CD4-positive, alpha-beta memory T cell (primary cell): ENCODE measurements around the gene CD2AP. TPM values are rescaled to one million over a fixed set of nuclear protein-coding genes. Genes with fewer than 3 reads are reported as not detected.
"Not testable (repeated sequence)": the region's sequence is repeated elsewhere in the genome, so short reads cannot be mapped to it uniquely, and the experiment has no call there.

Experiments used
- CTCF ChIA-PET: fragments of 350-600 bp; sonication (Branson Sonifier 250); formaldehyde crosslinking; loops from one replicate; lab custom pipeline; 2021; ENCODE audit warnings: inconsistent platforms; ENCODE audit not compliant: partially characterized antibody; lab: Charles Lee
- POLR2A ChIA-PET: fragments of 350-600 bp; sonication (Branson Sonifier 250); formaldehyde crosslinking; loops from one replicate; lab custom pipeline; 2021; ENCODE audit not compliant: partially characterized antibody; lab: Charles Lee
- DNase-seq, 5 donors: peaks; one replicate each; pipeline versions ENCODE4 v3.0.0 to v3.0.0-alpha.2; 2020 to 2022; ENCODE audit warnings: mixed read lengths in 1 of 5
- H3K27ac ChIP-seq: one replicate; pipeline ENCODE4 v1.7.0; 2013; ENCODE audit warnings: low read depth, low read length
- H3K27me3 ChIP-seq: 2 replicates; pipeline ENCODE4 v1.7.0; 2013; ENCODE audit warnings: mild to moderate bottlenecking, low read length, moderate library complexity; ENCODE audit not compliant: insufficient read depth
- H3K36me3 ChIP-seq: 2 replicates; pipeline ENCODE4 v1.7.0; 2013; ENCODE audit warnings: mild to moderate bottlenecking, low read length, moderate library complexity; ENCODE audit not compliant: insufficient read depth
- H3K4me1 ChIP-seq: 2 replicates; pipeline ENCODE4 v1.7.0; 2013; ENCODE audit warnings: mild to moderate bottlenecking, low read length, moderate library complexity; ENCODE audit not compliant: insufficient read depth
- H3K4me3 ChIP-seq, 2 donors: one replicate each; pipeline ENCODE4 v1.7.0; 2013; ENCODE audit warnings: low read length in 2 of 2, mild to moderate bottlenecking in 1 of 2
- H3K9me3 ChIP-seq, 2 donors: one replicate each; pipeline ENCODE4 v1.7.0; 2013; ENCODE audit warnings: low read length in 2 of 2, control low read depth in 1 of 2; ENCODE audit not compliant: control insufficient read depth in 1 of 2
- H3K27ac Mint-ChIP-seq, 7 donors: one replicate each; pipeline ENCODE4 v1.8.0; 2020 to 2021; ENCODE audit warnings: mixed read lengths in 7 of 7, mild to moderate bottlenecking in 6 of 7, inconsistent platforms in 3 of 7, moderate library complexity in 3 of 7
- H3K27me3 Mint-ChIP-seq, 2 donors: one replicate each; pipeline ENCODE4 v1.8.0; 2020 to 2021; ENCODE audit warnings: mixed read lengths in 2 of 2
- H3K36me3 Mint-ChIP-seq, 2 donors: one replicate each; pipeline ENCODE4 v1.8.0; 2020 to 2021; ENCODE audit warnings: mixed read lengths in 2 of 2, inconsistent platforms in 1 of 2, mild to moderate bottlenecking in 1 of 2
- H3K4me1 Mint-ChIP-seq, 4 donors: one replicate each; pipeline ENCODE4 v1.8.0; 2020 to 2021; ENCODE audit warnings: mixed read lengths in 4 of 4, mild to moderate bottlenecking in 1 of 4
- H3K4me3 Mint-ChIP-seq, 8 donors: one replicate each; pipeline ENCODE4 v1.8.0; 2020 to 2021; ENCODE audit warnings: mixed read lengths in 8 of 8, mild to moderate bottlenecking in 7 of 8, moderate library complexity in 6 of 8, inconsistent platforms in 3 of 8
- H3K9me3 Mint-ChIP-seq, 8 donors: one replicate each; pipeline ENCODE4 v1.8.0; 2020 to 2021; ENCODE audit warnings: mixed read lengths in 8 of 8, mild to moderate bottlenecking in 5 of 8, inconsistent platforms in 3 of 8, moderate library complexity in 1 of 8
- intact Hi-C: fragments of 100-400 bp; cut with micrococcal nuclease; formaldehyde crosslinking; loops from one replicate; pipeline ENCODE4 v1.15.1; 2023
- polyA plus RNA-seq, 2 donors: library from polyadenylated mRNA; unstranded; fragments of 300-500 nt; fragmentation: Illumina TruSeq; gene quantifications; one replicate each; pipeline ENCODE4 v1.2.3, GENCODE V29; 2021
- total RNA-seq, 2 experiments: library from RNA; stranded (reverse); gene quantifications; one replicate each; pipeline ENCODE4 v1.2.3, GENCODE V29; 2021

CD2AP gene
- total and polyA plus RNA-seq, 4 experiments from 2014 or later, result 3.5 to 25.8 (median 17.1) TPM

- H3K27ac ChIP-seq, result no peak overlapping the region
- H3K36me3 ChIP-seq, result no peaks in the 10 kb centered on the region
- no peak overlapping the region for H3K4me3 Mint-ChIP-seq
- no peaks in the 10 kb centered on the region for H3K36me3 Mint-ChIP-seq
- intact Hi-C loops, result loop anchor here (1.0 kb wide), 3 partner anchors 103 to 217 kb away; no protein-coding TSS in a partner anchor
- no peaks in the 10 kb centered on the region for H3K9me3 Mint-ChIP-seq
- no peak overlapping the region for H3K4me3 ChIP-seq
- no peaks in the 10 kb centered on the region for H3K27me3 ChIP-seq
- peaks cover 7 to 12% (median 10%) of the 10 kb centered on the region in 4 donors for H3K4me1 Mint-ChIP-seq
- DNase-seq, result peak; percentile 19 to 58 (median 50)
- H3K27ac Mint-ChIP-seq, result peak overlapping the region in 4 of 7 donors; percentile 25 to 58 (median 44)
- POLR2A ChIA-PET, result no interaction called here
- H3K27me3 Mint-ChIP-seq, result no peaks in the 10 kb centered on the region
- CTCF ChIA-PET, result interaction anchor here (0.7 to 6.1 kb wide), 31 partner anchors 9 to 1779 kb away, joined by 3 to 55 read pairs (median 5); partner anchors contain the start of genes CD2AP and OPN5
- H3K9me3 ChIP-seq, result no peaks in the 10 kb centered on the region
- H3K4me1 ChIP-seq, result peaks cover 12% of the 10 kb centered on the region
Observed at GRCh38 chr6:47631269-47631772, 153.7 kb downstream of the CD2AP start.

- Mint-ChIP-seq H3K4me1 (peaks cover 7 to 12% (median 10%) of the 10 kb centered on the region in 4 donors), H3K36me3 (no peaks in the 10 kb centered on the region), H3K9me3 (peaks cover 0 to 2% (median 0%) of the 10 kb centered on the region in 8 donors), H3K4me3 (peak overlapping the region in 2 of 8 donors; percentile 10 to 23), H3K27me3 (no peaks in the 10 kb centered on the region), H3K27ac (peak overlapping the region in 4 of 7 donors; percentile 8 to 58 (median 40))
- ChIA-PET CTCF (interaction anchor here (0.7 to 6.1 kb wide), 27 partner anchors 9 to 1779 kb away, joined by 3 to 55 read pairs (median 8); partner anchors contain the start of genes CD2AP and OPN5), POLR2A (no interaction called here)
- H3K27ac ChIP-seq, result no peak overlapping the region
- intact Hi-C loops, result loop anchor here (1.0 kb wide), 3 partner anchors 103 to 217 kb away; no protein-coding TSS in a partner anchor
- DNase-seq, result peak in 3 of 5 donors; percentile 2 to 12 (median 4)
- no peaks in the 10 kb centered on the region for H3K27me3 ChIP-seq
- H3K4me3 ChIP-seq, result no peak overlapping the region
- H3K4me1 ChIP-seq, result peaks cover 12% of the 10 kb centered on the region
- H3K36me3 ChIP-seq, result no peaks in the 10 kb centered on the region
- no peaks in the 10 kb centered on the region for H3K9me3 ChIP-seq
Observed at GRCh38 chr6:47631797-47632196, 154.2 kb downstream of the CD2AP start.

GRCh38 chr6:47633141-47633540 lies 155.6 kb downstream of the CD2AP start:
- CTCF ChIA-PET, result interaction anchor here (1.5 to 6.1 kb wide), 3 partner anchors 17 to 147 kb away, joined by 4 to 55 read pairs (median 29); partner anchors contain the start of gene OPN5
- no peak overlapping the region for H3K4me3 ChIP-seq

GRCh38 chr6:47634210-47635047 lies 156.8 kb downstream of the CD2AP start:
- H3K4me3 ChIP-seq, result no peak overlapping the region
- no peak for DNase-seq
- H3K4me1 ChIP-seq, result peaks cover 12% of the 10 kb centered on the region
- H3K27ac Mint-ChIP-seq, result no peak overlapping the region
- H3K4me3 Mint-ChIP-seq, result no peak overlapping the region
- POLR2A ChIA-PET, result no interaction called here
- no peaks in the 10 kb centered on the region for H3K36me3 ChIP-seq
- H3K36me3 Mint-ChIP-seq, result no peaks in the 10 kb centered on the region
- H3K27me3 ChIP-seq, result no peaks in the 10 kb centered on the region
- H3K9me3 Mint-ChIP-seq, result peaks cover 0 to 4% (median 0%) of the 10 kb centered on the region in 8 donors
- intact Hi-C loops, result no loop called here
- CTCF ChIA-PET, result interaction anchor here (0.8 to 6.1 kb wide), 2 partner anchors 13 to 146 kb away, joined by 3 to 55 read pairs; partner anchors contain the start of gene OPN5
- no peaks in the 10 kb centered on the region for H3K9me3 ChIP-seq
- peaks cover 4 to 7% of the 10 kb centered on the region in 2 donors for H3K27me3 Mint-ChIP-seq
- no peak overlapping the region for H3K27ac ChIP-seq
- peaks cover 7 to 12% (median 10%) of the 10 kb centered on the region in 4 donors for H3K4me1 Mint-ChIP-seq

More at GRCh38 chr6:47633141-47633540, 155.6 kb downstream of the CD2AP start:
- H3K27ac ChIP-seq, result no peak overlapping the region
- H3K4me1 ChIP-seq, result peaks cover 12% of the 10 kb centered on the region
- Mint-ChIP-seq H3K36me3 (no peaks in the 10 kb centered on the region), H3K27me3 (no peaks in the 10 kb centered on the region), H3K27ac (peak overlapping the region in 1 of 7 donors; percentile 45), H3K4me3 (no peak overlapping the region), H3K4me1 (peaks cover 7 to 12% (median 10%) of the 10 kb centered on the region in 4 donors), H3K9me3 (peaks cover 0 to 4% (median 0%) of the 10 kb centered on the region in 8 donors)
- intact Hi-C loops, result no loop called here
- no peaks in the 10 kb centered on the region for H3K9me3 ChIP-seq
- no peaks in the 10 kb centered on the region for H3K36me3 ChIP-seq
- POLR2A ChIA-PET, result no interaction called here
- no peak for DNase-seq
- H3K27me3 ChIP-seq, result no peaks in the 10 kb centered on the region

- intact Hi-C loops, result no loop called here
- no peak for DNase-seq
- Mint-ChIP-seq H3K27ac (no peak overlapping the region), H3K4me3 (no peak overlapping the region), H3K9me3 (peaks cover 0 to 2% (median 0%) of the 10 kb centered on the region in 8 donors), H3K27me3 (peaks cover 0 to under 1% of the 10 kb centered on the region in 2 donors), H3K4me1 (no peaks in the 10 kb centered on the region), H3K36me3 (no peaks in the 10 kb centered on the region)
- Histone ChIP-seq H3K36me3 (no peaks in the 10 kb centered on the region), H3K4me1 (peaks cover 11% of the 10 kb centered on the region), H3K4me3 (no peak overlapping the region), H3K9me3 (no peaks in the 10 kb centered on the region), H3K27ac (no peak overlapping the region), H3K27me3 (no peaks in the 10 kb centered on the region)
- POLR2A ChIA-PET, result no interaction called here
- CTCF ChIA-PET, result interaction anchor here (1.7 kb wide), 1 partner anchor 15 kb away, joined by 3 read pairs; no protein-coding TSS in a partner anchor
Observed at GRCh38 chr6:47646689-47647088, 169.1 kb downstream of the CD2AP start.

GRCh38 chr6:47647188-47647587 lies 169.6 kb downstream of the CD2AP start:
- Histone ChIP-seq H3K4me1 (peaks cover 11% of the 10 kb centered on the region), H3K36me3 (no peaks in the 10 kb centered on the region), H3K27ac (no peak overlapping the region), H3K9me3 (no peaks in the 10 kb centered on the region), H3K27me3 (no peaks in the 10 kb centered on the region), H3K4me3 (no peak overlapping the region)
- Mint-ChIP-seq H3K4me1 (no peaks in the 10 kb centered on the region), H3K9me3 (no peaks in the 10 kb centered on the region), H3K36me3 (no peaks in the 10 kb centered on the region), H3K4me3 (no peak overlapping the region), H3K27ac (no peak overlapping the region), H3K27me3 (no peaks in the 10 kb centered on the region)
- CTCF ChIA-PET, result interaction anchor here (1.0 to 1.7 kb wide), 2 partner anchors 13 to 16 kb away, joined by 3 read pairs; no protein-coding TSS in a partner anchor
- intact Hi-C loops, result no loop called here
- POLR2A ChIA-PET, result no interaction called here
- no peak for DNase-seq

- H3K27ac ChIP-seq, H3K36me3 Mint-ChIP-seq, H3K9me3 ChIP-seq, H3K4me3 Mint-ChIP-seq, POLR2A ChIA-PET, intact Hi-C loops, H3K36me3 ChIP-seq, H3K27ac Mint-ChIP-seq, H3K4me3 ChIP-seq, H3K27me3 ChIP-seq, H3K27me3 Mint-ChIP-seq, H3K4me1 Mint-ChIP-seq, H3K9me3 Mint-ChIP-seq, DNase-seq: not testable (repeated sequence)
- peaks cover 11% of the 10 kb centered on the region for H3K4me1 ChIP-seq
- CTCF ChIA-PET, result interaction anchor here (1.0 to 1.7 kb wide), 2 partner anchors 13 to 16 kb away, joined by 3 read pairs; no protein-coding TSS in a partner anchor
Observed at GRCh38 chr6:47647626-47648025, 170.0 kb downstream of the CD2AP start.
